ENCODE results near the gene OR10A7. TPM values are rescaled to one million over a fixed set of nuclear protein-coding genes. Genes with fewer than 3 reads are reported as not detected.

OR10A7 gene, protein sequence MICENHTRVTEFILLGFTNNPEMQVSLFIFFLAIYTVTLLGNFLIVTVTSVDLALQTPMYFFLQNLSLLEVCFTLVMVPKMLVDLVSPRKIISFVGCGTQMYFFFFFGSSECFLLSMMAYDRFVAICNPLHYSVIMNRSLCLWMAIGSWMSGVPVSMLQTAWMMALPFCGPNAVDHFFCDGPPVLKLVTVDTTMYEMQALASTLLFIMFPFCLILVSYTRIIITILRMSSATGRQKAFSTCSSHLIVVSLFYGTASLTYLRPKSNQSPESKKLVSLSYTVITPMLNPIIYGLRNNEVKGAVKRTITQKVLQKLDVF
- not detected in 2 replicates for total RNA-seq

GRCh38 chr12:55220725-55221124 is at the start of gene OR10A7:
OR10A7 (plus strand) TSS chr12:55221025; CDS start chr12:55221025, 0 bp downstream.

DNA sequence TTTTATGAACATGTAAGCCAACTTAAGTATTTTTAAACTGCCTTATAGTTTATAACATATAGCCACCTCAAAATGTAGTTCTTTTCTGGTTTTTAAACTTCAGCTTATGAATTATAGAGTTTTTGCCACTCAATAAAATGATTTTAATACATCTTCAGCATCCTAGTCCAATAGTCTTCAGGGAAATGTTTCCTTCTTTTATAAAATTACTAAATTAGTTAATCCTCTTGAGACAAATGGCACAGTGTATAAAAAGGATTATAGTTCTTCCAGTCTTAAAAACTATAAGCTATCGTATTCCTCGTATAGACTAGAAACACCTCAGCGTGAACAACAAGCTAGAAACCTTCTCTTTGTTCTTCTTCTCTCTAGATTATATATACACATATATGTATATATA is 23.5 kb downstream of the OR10A7 start, which contains the start of gene OR6C74:
Gene OR6C74, plus strand, starts transcription at position 301 of the 400 bp plus-strand sequence. CDS start 2,679 bp downstream, outside the sequence.

Other genes starting within 250 kb of the OR10A7 start
- not detected in 2 replicates for gene TESPA1, start 236.3 kb upstream of the OR10A7 start, total RNA-seq
- not detected in 2 replicates for gene NEUROD4, start 201.1 kb upstream of the OR10A7 start, total RNA-seq
- not detected in 2 replicates for gene OR9K2, start 94.6 kb upstream of the OR10A7 start, total RNA-seq
- gene OR6C74, start 23.6 kb downstream of the OR10A7 start, total RNA-seq, result not detected in 2 replicates
- gene OR6C6, start 75.5 kb downstream of the OR10A7 start, total RNA-seq, result not detected in 2 replicates
- gene OR6C1, start 93.3 kb downstream of the OR10A7 start, total RNA-seq, result not detected in 2 replicates
- gene OR6C3, start 109.7 kb downstream of the OR10A7 start, total RNA-seq, result not detected in 2 replicates
- not detected in 2 replicates for gene OR6C75, start 141.9 kb downstream of the OR10A7 start, total RNA-seq
- gene OR6C65, start 179.5 kb downstream of the OR10A7 start, total RNA-seq, result not detected in 2 replicates
- not detected in 2 replicates for gene OR6C76, start 205.2 kb downstream of the OR10A7 start, total RNA-seq
- not detected in 2 replicates for gene OR6C2, start 223.1 kb downstream of the OR10A7 start, total RNA-seq
- gene OR6C70, start 249.1 kb downstream of the OR10A7 start, total RNA-seq, result not detected in 2 replicates

Measured in uterine smooth muscle cell (primary cell).